ENCODE results near the gene RPL23. TPM values are rescaled to one million over a fixed set of nuclear protein-coding genes. Genes with fewer than 3 reads are reported as not detected.

Gene RPL23
- total RNA-seq, 4 donors from 2014 or later: 721 to 1,711 (median 1,283) TPM

DNA sequence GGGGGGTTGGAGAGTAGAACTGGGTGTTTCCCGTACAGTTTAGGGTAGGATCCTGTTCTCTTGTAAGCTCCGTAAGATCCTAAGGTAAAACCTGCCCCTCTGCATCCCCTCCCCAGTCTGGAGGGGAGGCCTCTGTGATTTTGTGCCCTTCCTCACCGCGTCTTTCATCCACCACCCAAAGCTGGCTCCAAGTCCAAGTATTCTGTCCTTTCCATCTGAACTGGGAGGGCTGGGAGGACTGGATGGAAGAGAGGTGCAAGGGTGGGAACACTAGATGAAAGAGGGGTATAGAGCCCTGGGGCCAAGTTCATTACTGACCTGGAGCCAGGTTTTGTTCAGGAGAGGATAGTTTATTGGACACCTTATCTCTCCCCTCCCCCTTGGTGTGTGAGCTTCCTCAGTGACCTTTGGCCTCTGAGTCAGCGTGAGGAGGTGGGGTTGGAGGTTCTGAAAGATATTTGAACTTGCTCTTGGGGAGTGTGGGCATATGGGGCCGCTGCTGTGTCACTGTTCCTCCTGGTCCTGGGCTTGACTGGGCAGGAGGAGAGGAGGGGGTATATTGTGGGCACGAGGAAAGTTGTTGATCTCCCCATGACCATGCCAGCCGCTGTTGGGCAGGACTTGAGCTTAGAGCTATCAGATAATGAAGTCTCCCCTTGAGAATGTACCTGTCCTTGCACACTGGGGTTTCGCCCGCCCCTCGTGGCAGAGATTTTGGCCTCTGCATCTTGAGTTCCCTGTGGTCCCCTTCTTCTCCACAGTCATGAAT lies 17.9 kb upstream of the RPL23 start:
- WGBS: 20% methylated on average over 11 of the region's 11 CpGs
- peak overlapping the region; percentile 95 to 98 (median 97) for H3K27ac ChIP-seq (replicated peaks in 1 of 4)
- TF ChIP-seq, protein P1, sequence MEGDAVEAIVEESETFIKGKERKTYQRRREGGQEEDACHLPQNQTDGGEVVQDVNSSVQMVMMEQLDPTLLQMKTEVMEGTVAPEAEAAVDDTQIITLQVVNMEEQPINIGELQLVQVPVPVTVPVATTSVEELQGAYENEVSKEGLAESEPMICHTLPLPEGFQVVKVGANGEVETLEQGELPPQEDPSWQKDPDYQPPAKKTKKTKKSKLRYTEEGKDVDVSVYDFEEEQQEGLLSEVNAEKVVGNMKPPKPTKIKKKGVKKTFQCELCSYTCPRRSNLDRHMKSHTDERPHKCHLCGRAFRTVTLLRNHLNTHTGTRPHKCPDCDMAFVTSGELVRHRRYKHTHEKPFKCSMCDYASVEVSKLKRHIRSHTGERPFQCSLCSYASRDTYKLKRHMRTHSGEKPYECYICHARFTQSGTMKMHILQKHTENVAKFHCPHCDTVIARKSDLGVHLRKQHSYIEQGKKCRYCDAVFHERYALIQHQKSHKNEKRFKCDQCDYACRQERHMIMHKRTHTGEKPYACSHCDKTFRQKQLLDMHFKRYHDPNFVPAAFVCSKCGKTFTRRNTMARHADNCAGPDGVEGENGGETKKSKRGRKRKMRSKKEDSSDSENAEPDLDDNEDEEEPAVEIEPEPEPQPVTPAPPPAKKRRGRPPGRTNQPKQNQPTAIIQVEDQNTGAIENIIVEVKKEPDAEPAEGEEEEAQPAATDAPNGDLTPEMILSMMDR (IDR thresholded peaks at IDR 0.05): peak in 1 of 3 experiments; percentile 20
- TF ChIP-seq POLR2AphosphoS5 (IDR thresholded peaks at IDR 0.05) (peak; percentile 46 to 60), EP300 (IDR thresholded peaks at IDR 0.05) (no peak)
- H3K4me3 ChIP-seq: peak overlapping the region; percentile 80 to 98 (median 93)
- no peaks in the 10 kb centered on the region for H3K9me3 ChIP-seq
- no peaks in the 10 kb centered on the region for H3K36me3 ChIP-seq
- no peaks in the 10 kb centered on the region for H3K27me3 ChIP-seq
- intact Hi-C loops (cut with DNase I): loop anchor here (5.0 kb wide), 1 partner anchor 36 kb away; no protein-coding TSS in a partner anchor
- peaks cover 56 to 76% (median 70%) of the 10 kb centered on the region in 4 donors for H3K4me1 ChIP-seq
- peak; percentile 94 for DNase-seq (ENCODE audit: extremely low spot score)

DNA sequence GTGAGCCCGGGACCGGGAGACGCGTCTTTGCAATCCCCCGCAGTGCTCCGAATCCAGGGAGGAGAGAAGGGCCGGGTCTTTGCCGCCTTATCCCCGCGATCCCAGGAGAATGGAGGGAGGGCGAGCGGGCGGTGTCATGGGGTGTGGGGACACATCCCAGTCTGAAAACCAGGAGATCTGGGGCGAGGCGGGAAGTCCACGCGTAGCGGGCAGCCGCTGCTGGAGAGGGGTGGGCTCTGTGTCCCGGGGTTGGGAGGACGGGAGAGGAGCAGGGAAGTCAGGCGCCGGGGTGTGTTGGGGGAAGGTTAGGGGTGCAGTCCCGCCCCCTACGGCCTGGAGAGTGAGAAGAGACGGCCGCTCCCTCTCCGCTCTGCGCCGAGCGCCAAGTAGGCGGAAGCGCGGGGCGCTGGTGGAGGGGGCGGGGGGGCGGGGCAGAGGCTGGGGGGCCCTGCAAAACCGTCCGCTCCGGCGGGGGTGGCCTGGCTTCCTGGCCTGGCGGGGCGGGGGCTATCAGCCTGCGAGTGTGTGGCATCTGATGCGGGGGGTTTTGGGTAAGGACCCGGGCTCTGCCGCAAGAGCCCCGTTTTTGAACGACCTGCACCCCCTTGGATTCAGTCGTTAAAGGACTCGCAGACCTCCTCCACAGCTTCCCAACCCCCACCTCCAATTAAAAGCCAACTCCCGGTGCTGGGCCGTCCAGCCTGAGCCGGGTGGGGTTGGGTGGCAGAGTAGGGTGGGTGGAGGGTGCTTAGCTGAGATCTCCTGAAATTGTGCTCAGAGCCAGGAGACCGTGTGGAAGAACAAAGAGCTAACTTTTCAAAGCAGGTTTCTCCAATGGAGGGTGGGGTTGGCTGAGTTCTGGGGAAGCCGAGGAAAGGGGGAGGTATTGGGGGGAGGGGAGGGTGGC lies 17.0 kb upstream of the RPL23 start:
- no peak for DNase-seq (ENCODE audit: extremely low spot score)
- intact Hi-C loops (cut with DNase I): loop anchor here (5.0 kb wide), 1 partner anchor 37 kb away; no protein-coding TSS in a partner anchor
- WGBS: 0% methylated on average over 11 of the region's 56 CpGs
- Histone ChIP-seq H3K27ac (replicated peaks in 1 of 4) (peak overlapping the region; percentile 95 to 98 (median 97)), H3K9me3 (no peaks in the 10 kb centered on the region), H3K27me3 (no peaks in the 10 kb centered on the region), H3K4me1 (peaks cover 51 to 66% (median 61%) of the 10 kb centered on the region in 4 donors), H3K4me3 (peak overlapping the region; percentile 80 to 98 (median 93)), H3K36me3 (no peaks in the 10 kb centered on the region)
- no peak for TF ChIP-seq POLR2AphosphoS5 (IDR thresholded peaks at IDR 0.05)
- no peak for TF ChIP-seq EP300 (IDR thresholded peaks at IDR 0.05)
- TF ChIP-seq, protein P1 (IDR thresholded peaks at IDR 0.05): no peak
- TF ChIP-seq POLR2A (IDR thresholded peaks at IDR 0.05; ENCODE audit: low read depth): no peak

DNA sequence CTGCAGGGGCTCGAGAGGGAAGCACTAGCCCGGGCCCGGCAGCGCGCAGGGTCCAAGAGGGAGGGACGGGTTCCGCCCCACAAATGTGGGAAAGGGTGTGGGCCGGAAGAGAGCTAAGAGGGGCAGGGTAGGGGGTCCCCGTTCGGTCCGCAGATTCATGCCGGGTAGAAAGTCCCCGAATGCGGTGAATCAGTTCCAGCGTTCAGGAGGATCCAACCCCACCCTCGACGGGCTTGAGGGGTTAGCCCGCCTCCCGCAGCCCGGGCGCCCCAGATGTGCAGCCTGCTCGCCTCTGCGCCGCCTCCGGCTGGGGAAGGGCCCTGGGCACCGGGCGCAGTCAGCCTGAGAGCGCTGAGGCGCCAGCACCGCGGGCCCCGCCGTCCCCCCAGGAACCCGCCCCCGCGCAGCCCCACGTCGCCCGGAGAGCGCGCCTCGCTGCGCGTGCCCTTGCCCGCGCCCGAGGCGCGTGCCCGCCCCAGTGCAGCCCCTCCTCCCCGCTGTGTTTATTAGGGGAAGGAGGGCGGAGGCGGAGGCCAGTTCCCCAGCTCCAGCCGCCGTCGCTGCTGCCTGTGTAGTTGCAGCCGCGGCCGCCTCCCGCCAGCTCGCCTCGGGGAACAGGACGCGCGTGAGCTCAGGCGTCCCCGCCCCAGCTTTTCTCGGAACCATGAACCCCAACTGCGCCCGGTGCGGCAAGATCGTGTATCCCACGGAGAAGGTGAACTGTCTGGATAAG lies 16.2 kb upstream of the RPL23 start, which contains the start of gene LASP1:
TSS of gene LASP1 (plus strand) at position 533 of the 733 bp plus-strand sequence. CDS start at position 665, 132 bp downstream.
- H3K9me3 ChIP-seq: no peaks in the 10 kb centered on the region
- H3K4me3 ChIP-seq: peak within 1 kb of the TSS; percentile 80 to 98 (median 93)
- no peaks in the 10 kb centered on the region for H3K36me3 ChIP-seq
- no peaks in the 10 kb centered on the region for H3K27me3 ChIP-seq
- peak within 1 kb of the TSS; percentile 95 to 98 (median 97) for H3K27ac ChIP-seq (replicated peaks in 1 of 4)
- under 1% methylated on average over 20 of the region's 73 CpGs for whole genome bisulfite sequencing
- H3K4me1 ChIP-seq: peaks cover 43 to 58% (median 52%) of the 10 kb centered on the region in 4 donors
- TF ChIP-seq EP300 (IDR thresholded peaks at IDR 0.05) (no peak), POLR2A (IDR thresholded peaks at IDR 0.05; ENCODE audit: low read depth) (peak; percentile 78), POLR2AphosphoS5 (IDR thresholded peaks at IDR 0.05) (peak; percentile 89 to 98)
- TF ChIP-seq, protein P1 (IDR thresholded peaks at IDR 0.05): no peak
- intact Hi-C loops (cut with DNase I): loop anchor here (5.0 kb wide), 2 partner anchors 38 to 283 kb away; partner anchors contain the start of gene PLXDC1
- peak; percentile 95 for DNase-seq (ENCODE audit: extremely low spot score)
